Measurements from ENCODE around the gene PLCXD3.

The PLCXD3 gene

DNA sequence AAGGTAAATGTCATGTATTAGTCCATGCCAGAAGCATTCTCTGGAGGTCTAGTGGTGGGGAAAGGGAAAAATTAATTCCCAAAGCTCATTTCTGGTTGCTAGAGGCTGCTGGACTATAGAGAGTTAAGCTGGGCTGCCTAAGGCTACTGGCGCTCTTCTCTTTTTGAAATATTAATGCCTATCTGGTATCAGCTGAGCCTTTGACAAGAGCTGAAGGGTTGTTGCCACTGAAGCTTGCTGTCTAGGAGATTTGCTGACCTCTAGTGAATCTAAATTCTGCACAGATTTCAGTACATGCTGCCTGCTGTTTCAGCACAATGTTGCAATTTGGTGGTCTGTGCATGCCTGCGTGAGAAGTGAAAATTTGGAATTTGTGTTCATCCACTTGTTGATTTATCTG is 29.1 kb upstream of the PLCXD3 start:
- no peak overlapping the region for H3K27ac ChIP-seq
- H3K27me3 ChIP-seq (replicated peaks): no peaks in the 10 kb centered on the region
- in situ Hi-C loops (cut with HindIII; ENCODE audit: low pct_ligation_motif_present, low sequenced_read_pairs): no loop called here
- DNase-seq: no peak
- H3K4me3 ChIP-seq (ENCODE audit: low read depth, low read length): no peak overlapping the region
- H3K36me3 ChIP-seq (replicated peaks): no peaks in the 10 kb centered on the region
- TF ChIP-seq, protein P1, sequence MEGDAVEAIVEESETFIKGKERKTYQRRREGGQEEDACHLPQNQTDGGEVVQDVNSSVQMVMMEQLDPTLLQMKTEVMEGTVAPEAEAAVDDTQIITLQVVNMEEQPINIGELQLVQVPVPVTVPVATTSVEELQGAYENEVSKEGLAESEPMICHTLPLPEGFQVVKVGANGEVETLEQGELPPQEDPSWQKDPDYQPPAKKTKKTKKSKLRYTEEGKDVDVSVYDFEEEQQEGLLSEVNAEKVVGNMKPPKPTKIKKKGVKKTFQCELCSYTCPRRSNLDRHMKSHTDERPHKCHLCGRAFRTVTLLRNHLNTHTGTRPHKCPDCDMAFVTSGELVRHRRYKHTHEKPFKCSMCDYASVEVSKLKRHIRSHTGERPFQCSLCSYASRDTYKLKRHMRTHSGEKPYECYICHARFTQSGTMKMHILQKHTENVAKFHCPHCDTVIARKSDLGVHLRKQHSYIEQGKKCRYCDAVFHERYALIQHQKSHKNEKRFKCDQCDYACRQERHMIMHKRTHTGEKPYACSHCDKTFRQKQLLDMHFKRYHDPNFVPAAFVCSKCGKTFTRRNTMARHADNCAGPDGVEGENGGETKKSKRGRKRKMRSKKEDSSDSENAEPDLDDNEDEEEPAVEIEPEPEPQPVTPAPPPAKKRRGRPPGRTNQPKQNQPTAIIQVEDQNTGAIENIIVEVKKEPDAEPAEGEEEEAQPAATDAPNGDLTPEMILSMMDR (IDR thresholded peaks at IDR 0.05; ENCODE audit: low read depth, low read length, missing control alignments): no peak

DNA sequence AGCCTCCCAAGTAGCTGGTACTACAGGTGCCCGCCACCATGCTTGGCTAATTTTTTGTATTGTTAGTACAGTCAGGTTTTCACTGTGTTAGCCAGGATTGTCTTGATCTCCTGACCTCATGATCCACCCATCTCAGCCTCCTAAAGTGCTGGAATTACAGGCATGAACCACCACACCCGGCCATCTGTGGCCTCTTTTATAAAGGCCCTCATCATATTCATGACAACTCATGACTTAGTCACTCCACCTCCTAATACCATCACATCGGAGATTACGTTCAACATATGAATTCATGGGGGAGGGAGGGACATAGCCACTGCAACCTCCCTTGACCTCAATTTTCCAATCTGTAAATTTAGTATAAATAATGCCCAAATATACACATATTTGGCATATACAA is 27.2 kb upstream of the PLCXD3 start:
- in situ Hi-C loops (cut with HindIII; ENCODE audit: low pct_ligation_motif_present, low sequenced_read_pairs): no loop called here
- no peaks in the 10 kb centered on the region for H3K27me3 ChIP-seq (replicated peaks)
- H3K27ac ChIP-seq: no peak overlapping the region
- H3K4me3 ChIP-seq (ENCODE audit: low read depth, low read length): no peak overlapping the region
- no peak for DNase-seq
- H3K36me3 ChIP-seq (replicated peaks): no peaks in the 10 kb centered on the region
- TF ChIP-seq, protein P1 (IDR thresholded peaks at IDR 0.05; ENCODE audit: low read depth, low read length, missing control alignments): no peak

DNA sequence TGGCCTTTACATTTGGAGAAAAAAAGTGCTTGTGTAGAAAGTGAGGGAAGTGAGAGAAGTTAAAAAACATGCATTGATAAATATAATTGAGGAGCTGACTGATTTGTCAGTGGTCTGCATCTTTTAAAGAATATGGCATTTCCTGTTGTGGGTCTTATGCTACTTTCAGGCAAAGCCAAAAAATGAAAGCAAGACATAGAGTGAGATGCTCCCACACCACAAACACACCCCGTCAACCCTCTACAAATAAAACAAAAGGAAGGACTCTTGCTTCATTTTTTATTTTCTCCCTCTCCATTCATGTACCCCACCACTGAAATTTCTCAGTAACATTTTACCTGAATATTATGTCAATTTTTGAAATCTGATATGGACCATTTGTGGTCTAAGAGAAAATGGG is 22.1 kb upstream of the PLCXD3 start:
- Histone ChIP-seq H3K27ac (no peak overlapping the region), H3K4me3 (ENCODE audit: low read depth, low read length) (no peak overlapping the region), H3K27me3 (replicated peaks) (no peaks in the 10 kb centered on the region), H3K36me3 (replicated peaks) (no peaks in the 10 kb centered on the region)
- DNase-seq: no peak
- TF ChIP-seq, protein P1 (IDR thresholded peaks at IDR 0.05; ENCODE audit: low read depth, low read length, missing control alignments): no peak
- in situ Hi-C loops (cut with HindIII; ENCODE audit: low pct_ligation_motif_present, low sequenced_read_pairs): no loop called here

DNA sequence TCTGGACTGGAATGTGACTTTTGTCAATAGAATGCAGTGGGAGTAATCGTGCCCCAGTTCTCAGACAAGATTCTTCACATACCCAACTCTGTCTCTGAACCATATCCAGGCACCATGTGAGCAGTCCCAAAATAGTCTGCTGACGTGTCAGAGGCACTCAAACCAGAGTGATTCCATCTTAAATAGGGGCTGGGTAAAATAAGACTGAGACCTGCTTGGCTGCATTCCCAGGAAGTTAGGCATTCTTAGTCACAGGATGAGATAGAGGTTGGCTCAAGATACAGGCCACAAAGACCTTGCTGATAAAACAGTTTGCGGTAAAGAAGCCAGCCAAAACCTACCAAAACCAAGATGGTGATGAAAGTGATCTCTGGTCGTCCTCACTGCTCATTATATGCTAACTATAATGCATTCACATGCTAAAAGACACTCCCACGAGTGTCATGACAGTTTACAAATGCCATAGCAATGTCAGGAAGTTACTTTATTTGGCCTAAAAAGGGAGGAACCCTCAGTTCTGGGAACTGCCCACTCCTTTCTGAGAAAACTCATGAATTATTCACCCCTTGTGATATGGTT is 16.9 kb upstream of the PLCXD3 start:
- peak; percentile 93 for DNase-seq
- H3K27me3 ChIP-seq (replicated peaks): no peaks in the 10 kb centered on the region
- TF ChIP-seq, protein P1 (IDR thresholded peaks at IDR 0.05; ENCODE audit: low read depth, low read length, missing control alignments): no peak
- H3K36me3 ChIP-seq (replicated peaks): no peaks in the 10 kb centered on the region
- H3K4me3 ChIP-seq (ENCODE audit: low read depth, low read length): no peak overlapping the region
- in situ Hi-C loops (cut with HindIII; ENCODE audit: low pct_ligation_motif_present, low sequenced_read_pairs): no loop called here
- peak overlapping the region; percentile 42 for H3K27ac ChIP-seq

DNA sequence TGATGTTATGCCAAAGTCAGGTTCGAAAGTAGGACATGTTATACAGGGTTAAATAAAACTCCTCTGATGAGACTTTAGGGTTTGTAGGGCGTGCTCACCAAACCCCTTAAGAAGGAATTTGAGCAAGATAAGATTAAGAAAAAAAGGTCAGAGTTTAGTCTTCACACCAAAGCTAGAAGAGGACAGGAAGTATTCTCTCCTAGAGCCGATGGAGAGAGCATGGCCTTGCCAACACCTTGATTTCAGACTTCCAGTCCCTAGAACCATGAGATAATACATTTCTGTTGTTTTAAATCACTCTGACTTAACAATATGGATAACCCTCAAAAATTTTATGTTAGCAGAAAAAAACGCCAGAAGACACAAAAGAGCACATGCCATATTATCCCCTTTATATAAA is 16.3 kb upstream of the PLCXD3 start:
- in situ Hi-C loops (cut with HindIII; ENCODE audit: low pct_ligation_motif_present, low sequenced_read_pairs): no loop called here
- no peak for DNase-seq
- no peaks in the 10 kb centered on the region for H3K27me3 ChIP-seq (replicated peaks)
- H3K27ac ChIP-seq: peak overlapping the region; percentile 36
- TF ChIP-seq, protein P1 (IDR thresholded peaks at IDR 0.05; ENCODE audit: low read depth, low read length, missing control alignments): no peak
- H3K36me3 ChIP-seq (replicated peaks): no peaks in the 10 kb centered on the region
- H3K4me3 ChIP-seq (ENCODE audit: low read depth, low read length): no peak overlapping the region

DNA sequence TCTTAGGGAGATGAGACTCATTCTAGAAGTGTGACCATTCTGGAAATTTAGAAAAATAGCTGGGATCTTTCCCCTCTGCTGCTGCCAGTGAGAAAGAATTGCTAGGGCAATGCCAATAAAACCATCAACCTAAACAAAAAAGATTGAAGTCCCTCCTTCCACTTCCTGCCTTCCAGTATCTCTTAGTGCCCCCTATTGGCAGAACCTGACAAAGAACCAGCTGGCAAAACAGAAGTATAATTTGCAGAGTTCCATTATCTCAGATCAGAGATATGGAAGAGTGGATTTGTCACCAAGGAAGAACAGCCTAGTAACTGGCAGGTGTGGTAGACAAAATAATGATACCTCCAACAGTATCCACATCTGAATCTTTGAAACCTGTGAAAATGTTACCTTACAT is 13.8 kb upstream of the PLCXD3 start:
- in situ Hi-C loops (cut with HindIII; ENCODE audit: low pct_ligation_motif_present, low sequenced_read_pairs): no loop called here
- H3K4me3 ChIP-seq (ENCODE audit: low read depth, low read length): no peak overlapping the region
- no peak for DNase-seq
- H3K27ac ChIP-seq: no peak overlapping the region
- no peaks in the 10 kb centered on the region for H3K27me3 ChIP-seq (replicated peaks)
- TF ChIP-seq, protein P1 (IDR thresholded peaks at IDR 0.05; ENCODE audit: low read depth, low read length, missing control alignments): no peak
- H3K36me3 ChIP-seq (replicated peaks): no peaks in the 10 kb centered on the region
